Measurements from ENCODE around the gene NUDT13. TPM values are rescaled to one million over a fixed set of nuclear protein-coding genes. Genes with fewer than 3 reads are reported as not detected.

The NUDT13 gene
- polyA plus RNA-seq, 1 donor from 2014 or later: 1.8 TPM

DNA sequence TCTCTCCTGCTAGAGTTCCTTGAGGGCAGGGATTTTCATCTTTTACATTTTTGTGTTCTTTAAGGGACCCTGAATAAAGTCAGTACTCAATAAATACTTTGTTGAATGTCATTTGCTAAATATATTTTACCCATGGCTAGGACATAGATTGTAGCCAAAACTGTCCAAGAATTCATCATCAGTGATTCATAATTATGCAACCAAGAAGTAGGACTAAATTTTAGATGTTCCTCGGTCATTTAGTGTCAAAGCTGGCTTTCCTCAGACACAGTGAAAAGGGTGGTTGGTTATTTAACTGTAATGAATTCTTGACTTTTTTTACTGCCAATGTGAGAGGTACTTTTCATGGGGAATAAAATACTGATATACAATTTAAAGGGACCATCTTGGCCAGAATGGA is 3.3 kb downstream of the NUDT13 start:
- H3K9ac ChIP-seq (ENCODE audit: low read length): no peak overlapping the region
- H3K9me3 ChIP-seq (ENCODE audit: low read length): no peaks in the 10 kb centered on the region
- no peaks in the 10 kb centered on the region for H3K9me2 ChIP-seq (ENCODE audit: insufficient read depth, low read length)
- no peaks in the 10 kb centered on the region for H3K79me2 ChIP-seq (replicated peaks; ENCODE audit: insufficient read depth, low read length)
- no peak overlapping the region for H3K4me2 ChIP-seq (ENCODE audit: low read length)
- no peak for TF ChIP-seq TAF1 (IDR thresholded peaks at IDR 0.05; ENCODE audit: low read depth)
- TF ChIP-seq EP300 (conservative IDR thresholded peaks at IDR 0.05; ENCODE audit: poor library complexity, severe bottlenecking): no peak
- TF ChIP-seq, protein P1, sequence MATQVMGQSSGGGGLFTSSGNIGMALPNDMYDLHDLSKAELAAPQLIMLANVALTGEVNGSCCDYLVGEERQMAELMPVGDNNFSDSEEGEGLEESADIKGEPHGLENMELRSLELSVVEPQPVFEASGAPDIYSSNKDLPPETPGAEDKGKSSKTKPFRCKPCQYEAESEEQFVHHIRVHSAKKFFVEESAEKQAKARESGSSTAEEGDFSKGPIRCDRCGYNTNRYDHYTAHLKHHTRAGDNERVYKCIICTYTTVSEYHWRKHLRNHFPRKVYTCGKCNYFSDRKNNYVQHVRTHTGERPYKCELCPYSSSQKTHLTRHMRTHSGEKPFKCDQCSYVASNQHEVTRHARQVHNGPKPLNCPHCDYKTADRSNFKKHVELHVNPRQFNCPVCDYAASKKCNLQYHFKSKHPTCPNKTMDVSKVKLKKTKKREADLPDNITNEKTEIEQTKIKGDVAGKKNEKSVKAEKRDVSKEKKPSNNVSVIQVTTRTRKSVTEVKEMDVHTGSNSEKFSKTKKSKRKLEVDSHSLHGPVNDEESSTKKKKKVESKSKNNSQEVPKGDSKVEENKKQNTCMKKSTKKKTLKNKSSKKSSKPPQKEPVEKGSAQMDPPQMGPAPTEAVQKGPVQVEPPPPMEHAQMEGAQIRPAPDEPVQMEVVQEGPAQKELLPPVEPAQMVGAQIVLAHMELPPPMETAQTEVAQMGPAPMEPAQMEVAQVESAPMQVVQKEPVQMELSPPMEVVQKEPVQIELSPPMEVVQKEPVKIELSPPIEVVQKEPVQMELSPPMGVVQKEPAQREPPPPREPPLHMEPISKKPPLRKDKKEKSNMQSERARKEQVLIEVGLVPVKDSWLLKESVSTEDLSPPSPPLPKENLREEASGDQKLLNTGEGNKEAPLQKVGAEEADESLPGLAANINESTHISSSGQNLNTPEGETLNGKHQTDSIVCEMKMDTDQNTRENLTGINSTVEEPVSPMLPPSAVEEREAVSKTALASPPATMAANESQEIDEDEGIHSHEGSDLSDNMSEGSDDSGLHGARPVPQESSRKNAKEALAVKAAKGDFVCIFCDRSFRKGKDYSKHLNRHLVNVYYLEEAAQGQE (IDR thresholded peaks at IDR 0.05; ENCODE audit: borderline replicate concordance): no peak
- TF ChIP-seq, protein P2, sequence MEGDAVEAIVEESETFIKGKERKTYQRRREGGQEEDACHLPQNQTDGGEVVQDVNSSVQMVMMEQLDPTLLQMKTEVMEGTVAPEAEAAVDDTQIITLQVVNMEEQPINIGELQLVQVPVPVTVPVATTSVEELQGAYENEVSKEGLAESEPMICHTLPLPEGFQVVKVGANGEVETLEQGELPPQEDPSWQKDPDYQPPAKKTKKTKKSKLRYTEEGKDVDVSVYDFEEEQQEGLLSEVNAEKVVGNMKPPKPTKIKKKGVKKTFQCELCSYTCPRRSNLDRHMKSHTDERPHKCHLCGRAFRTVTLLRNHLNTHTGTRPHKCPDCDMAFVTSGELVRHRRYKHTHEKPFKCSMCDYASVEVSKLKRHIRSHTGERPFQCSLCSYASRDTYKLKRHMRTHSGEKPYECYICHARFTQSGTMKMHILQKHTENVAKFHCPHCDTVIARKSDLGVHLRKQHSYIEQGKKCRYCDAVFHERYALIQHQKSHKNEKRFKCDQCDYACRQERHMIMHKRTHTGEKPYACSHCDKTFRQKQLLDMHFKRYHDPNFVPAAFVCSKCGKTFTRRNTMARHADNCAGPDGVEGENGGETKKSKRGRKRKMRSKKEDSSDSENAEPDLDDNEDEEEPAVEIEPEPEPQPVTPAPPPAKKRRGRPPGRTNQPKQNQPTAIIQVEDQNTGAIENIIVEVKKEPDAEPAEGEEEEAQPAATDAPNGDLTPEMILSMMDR (IDR thresholded peaks at IDR 0.05; ENCODE audit: poor library complexity, severe bottlenecking): no peak
- no peak overlapping the region for H3K27ac ChIP-seq (ENCODE audit: low read length)
- no peaks in the 10 kb centered on the region for H4K20me1 ChIP-seq (ENCODE audit: insufficient read depth)
- no peaks in the 10 kb centered on the region for H3K27me3 ChIP-seq (ENCODE audit: insufficient read depth, low read depth, low read length)
- H3K4me3 ChIP-seq (ENCODE audit: low read length): no peak overlapping the region
- no peaks in the 10 kb centered on the region for H3F3A ChIP-seq (ENCODE audit: insufficient read depth, low read length, poor library complexity, severe bottlenecking)
- no peak overlapping the region for H2AFZ ChIP-seq (ENCODE audit: low read depth, low read length)
- no peaks in the 10 kb centered on the region for H3K36me3 ChIP-seq (ENCODE audit: insufficient read depth, low read length)

DNA sequence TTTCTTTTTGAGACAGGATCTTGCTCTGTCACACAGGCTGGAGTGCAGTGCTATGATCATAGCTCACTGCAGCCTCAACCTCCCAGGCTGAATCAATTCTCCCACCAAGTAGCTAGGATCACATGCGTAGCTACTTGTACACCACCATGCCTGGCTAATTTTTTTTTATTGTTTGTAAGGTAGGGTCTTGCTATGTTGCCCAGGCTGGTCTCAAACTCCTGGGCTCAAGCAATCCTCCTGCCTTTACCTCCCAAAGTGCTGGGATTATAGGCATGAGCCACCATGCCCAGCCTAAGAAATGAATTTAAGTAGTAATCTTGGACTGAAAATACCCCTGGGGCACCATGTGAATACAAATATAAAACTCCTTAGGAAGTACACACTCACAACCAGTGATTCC is 5.8 kb downstream of the NUDT13 start:
- no peak overlapping the region for H3K4me3 ChIP-seq (ENCODE audit: low read length)
- H3K27me3 ChIP-seq (ENCODE audit: insufficient read depth, low read depth, low read length): no peaks in the 10 kb centered on the region
- H4K20me1 ChIP-seq (ENCODE audit: insufficient read depth): no peaks in the 10 kb centered on the region
- no peaks in the 10 kb centered on the region for H3K36me3 ChIP-seq (ENCODE audit: insufficient read depth, low read length)
- H3K79me2 ChIP-seq (replicated peaks; ENCODE audit: insufficient read depth, low read length): no peaks in the 10 kb centered on the region
- no peak overlapping the region for H3K27ac ChIP-seq (ENCODE audit: low read length)
- TF ChIP-seq EZH2 (IDR thresholded peaks at IDR 0.05; ENCODE audit: borderline replicate concordance, insufficient read depth, low read length, poor library complexity, severe bottlenecking) (no peak), TAF1 (IDR thresholded peaks at IDR 0.05; ENCODE audit: low read depth) (no peak), EP300 (conservative IDR thresholded peaks at IDR 0.05; ENCODE audit: poor library complexity, severe bottlenecking) (no peak), SMC3 (conservative IDR thresholded peaks at IDR 0.05; ENCODE audit: poor library complexity) (no peak), RAD21 (conservative IDR thresholded peaks at IDR 0.05) (no peak), MXI1 (conservative IDR thresholded peaks at IDR 0.05; ENCODE audit: poor library complexity, severe bottlenecking) (no peak), POLR2AphosphoS5 (IDR thresholded peaks at IDR 0.05) (no peak)
- TF ChIP-seq, protein P2 (IDR thresholded peaks at IDR 0.05; ENCODE audit: poor library complexity, severe bottlenecking): no peak
- TF ChIP-seq, protein P1 (IDR thresholded peaks at IDR 0.05; ENCODE audit: borderline replicate concordance): no peak
- H3K9me3 ChIP-seq (ENCODE audit: low read length): no peaks in the 10 kb centered on the region
- H3K9ac ChIP-seq (ENCODE audit: low read length): no peak overlapping the region
- H3K4me2 ChIP-seq (ENCODE audit: low read length): no peak overlapping the region
- no peaks in the 10 kb centered on the region for H3K9me2 ChIP-seq (ENCODE audit: insufficient read depth, low read length)
- no peak overlapping the region for H2AFZ ChIP-seq (ENCODE audit: low read depth, low read length)
- no peaks in the 10 kb centered on the region for H3F3A ChIP-seq (ENCODE audit: insufficient read depth, low read length, poor library complexity, severe bottlenecking)

Data from neural cell (in vitro differentiated cells).